GDM1 (cell line): Measurements from ENCODE around the gene ADARB1.

ENCODE experiments used
- DNase-seq: peaks from one replicate; lab custom pipeline; 2025; lab: John Stamatoyannopoulos, UW

The ADARB1 gene

DNA sequence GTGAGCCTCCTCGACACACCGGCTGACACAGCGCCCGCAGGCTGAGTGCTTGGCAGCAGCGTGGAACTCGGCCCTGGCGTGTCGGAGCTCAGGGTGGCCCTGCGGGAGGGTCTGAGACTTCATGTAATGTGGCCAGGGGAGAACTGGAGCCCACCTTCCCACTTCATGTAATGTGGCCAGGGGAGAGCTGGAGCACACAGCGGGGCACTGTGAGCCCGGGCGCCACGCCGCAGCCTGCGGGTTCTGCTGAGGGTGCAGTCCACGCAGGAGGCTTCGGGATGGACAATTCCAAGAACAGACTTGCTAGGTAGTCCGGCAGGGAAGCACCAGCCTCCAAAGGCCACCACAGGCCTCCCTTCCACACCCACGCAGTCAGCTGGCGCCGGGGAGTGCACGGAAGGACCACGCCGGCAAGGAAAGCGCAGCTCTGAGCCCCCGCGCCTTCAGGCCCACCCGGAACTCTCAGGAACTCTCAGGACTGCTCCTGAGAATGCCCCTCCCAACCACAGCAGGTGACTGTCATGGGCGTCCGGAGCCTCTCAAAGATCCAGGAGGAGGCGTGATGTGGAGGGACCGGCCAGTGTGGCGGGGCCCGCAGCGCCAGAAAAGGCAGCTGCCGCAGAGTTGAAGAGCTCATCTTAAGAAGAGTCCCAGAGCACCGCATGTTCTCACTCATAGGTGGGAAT is 19.3 kb upstream of the ADARB1 start:
- no peak for DNase-seq

DNA sequence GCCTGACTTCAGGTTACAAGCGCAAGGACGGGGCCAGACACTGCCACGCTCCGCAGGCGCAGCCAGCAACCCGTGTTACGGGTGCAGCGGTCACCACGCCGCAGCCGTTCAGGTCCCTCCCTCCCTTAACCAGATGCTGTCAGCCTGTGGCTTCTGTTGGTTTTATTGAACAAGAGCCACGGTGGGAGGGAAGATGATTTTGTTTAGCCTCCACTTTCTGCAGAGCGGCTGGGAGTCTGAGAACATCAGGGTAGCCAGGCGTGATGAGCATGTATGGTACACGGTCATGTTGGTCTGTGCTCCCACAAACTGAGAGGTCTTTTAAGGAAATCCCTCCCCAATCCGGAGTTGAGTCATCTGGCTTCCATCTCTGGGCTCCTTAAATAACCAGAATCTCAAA is 18.5 kb upstream of the ADARB1 start:
- DNase-seq: no peak

DNA sequence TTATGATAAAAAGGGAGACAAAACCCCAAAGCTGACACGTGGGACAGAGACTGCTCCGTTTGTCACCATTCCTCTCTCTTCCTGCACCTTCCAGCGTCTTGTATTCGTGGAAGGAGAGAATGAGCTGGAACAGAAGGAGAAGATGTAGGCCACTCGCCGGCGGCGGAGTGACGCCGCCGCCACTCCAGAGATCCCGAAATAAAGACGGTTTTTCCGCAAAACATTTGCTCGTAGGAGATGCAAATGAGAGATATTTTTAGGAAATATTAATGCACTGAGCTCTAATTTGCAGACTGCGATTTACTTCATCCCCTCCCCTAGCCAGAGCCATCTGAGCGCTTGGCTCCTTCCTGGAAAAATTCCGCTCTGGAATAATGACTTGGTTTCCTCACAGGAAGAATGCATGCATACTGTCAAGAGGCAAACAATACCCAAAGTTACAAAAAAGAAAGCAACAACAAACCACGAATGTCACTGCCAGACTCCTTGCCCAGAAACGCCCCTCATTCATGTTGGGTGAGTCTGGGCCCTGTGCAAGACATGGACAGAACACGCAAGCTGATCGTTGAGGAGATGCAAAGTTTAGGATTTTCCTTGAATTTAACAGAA is 18.0 kb upstream of the ADARB1 start:
- no peak for DNase-seq

DNA sequence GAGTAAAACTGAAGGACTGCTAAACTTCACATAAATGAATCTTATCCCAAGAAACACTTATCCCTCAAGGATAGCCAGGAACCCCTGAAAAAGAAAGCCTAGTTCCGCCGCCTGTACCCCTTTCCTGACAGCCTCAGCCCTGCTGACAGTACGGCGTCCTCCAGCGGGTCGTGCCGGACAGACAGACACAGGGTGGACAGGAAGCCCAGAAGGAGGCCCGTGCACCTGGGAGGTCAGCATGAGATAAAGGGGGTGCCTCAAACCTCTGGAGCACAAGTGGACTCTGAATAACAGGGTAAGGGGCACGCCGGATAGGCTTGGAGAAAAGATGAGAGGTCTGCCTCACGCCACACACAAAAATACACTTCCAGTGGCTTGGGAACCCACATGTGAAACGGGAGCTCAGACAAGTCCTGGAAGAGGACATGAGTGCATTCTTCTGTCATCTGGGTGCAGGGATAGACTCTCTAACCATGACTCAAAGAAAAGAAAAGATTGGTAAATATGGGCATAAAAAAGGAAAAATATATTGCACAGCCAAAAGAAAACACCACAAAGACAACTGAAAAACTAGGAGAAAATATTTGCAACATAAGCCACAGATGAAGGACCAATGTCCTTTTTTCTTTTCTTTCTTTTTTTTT is 17.3 kb upstream of the ADARB1 start:
- no peak for DNase-seq

DNA sequence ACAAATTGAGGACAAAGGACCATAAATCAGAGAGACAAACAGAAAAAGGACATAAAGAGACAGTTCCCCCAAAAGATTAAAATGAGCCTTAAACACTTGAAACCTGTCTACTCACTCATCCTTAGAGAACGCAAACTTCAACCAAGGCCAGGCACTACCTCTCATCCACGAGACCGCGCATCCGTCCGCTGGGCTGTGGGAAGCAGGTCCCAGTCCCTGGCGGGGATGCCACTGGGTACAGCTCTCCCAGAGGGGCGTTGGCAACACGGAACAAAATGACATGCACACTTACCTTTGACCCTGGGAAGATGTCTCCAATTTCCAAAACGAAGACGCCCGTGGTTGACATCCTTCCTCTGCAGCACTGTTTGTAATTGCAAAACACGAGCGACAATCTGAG is 16.5 kb upstream of the ADARB1 start:
- DNase-seq: no peak

DNA sequence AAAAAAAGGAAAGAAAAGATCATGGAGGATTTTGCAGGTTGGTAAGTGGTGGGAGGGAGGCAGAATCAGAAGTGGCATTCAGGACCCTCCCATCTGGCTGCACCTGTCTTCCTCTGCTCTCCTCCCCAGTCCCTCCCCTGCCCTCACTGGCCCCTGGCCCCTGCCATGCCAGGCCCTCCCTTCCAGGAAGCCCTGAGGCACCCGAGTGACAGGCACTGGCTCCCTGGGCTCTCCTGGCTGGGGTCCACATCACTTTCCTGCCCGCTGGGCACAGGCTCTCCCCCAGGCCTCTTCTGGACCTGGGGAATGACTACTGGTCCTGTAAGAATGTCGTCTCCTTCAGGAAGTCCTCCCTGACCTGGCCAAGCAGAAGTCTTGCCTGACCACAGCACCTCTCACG is 15.3 kb upstream of the ADARB1 start:
- DNase-seq: no peak

DNA sequence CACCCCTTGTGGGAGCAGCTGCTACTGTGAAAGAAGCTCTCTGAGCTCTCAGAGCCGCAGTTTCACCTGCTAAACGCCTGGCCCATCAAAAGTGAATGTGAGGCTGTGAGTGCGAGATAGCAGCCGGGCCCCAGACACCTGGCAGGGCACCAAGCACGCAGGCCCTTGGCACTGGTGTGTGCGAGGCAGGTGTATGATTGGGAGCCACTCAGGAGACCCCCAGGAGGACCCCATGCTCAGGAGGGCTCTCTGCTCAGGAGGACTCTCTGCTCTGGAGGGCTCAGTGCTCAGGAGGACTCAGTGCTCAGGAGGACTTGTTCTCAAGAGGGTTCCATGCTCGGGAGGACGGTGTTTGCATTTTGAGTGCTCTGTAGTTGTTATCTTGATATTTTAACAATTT is 14.3 kb upstream of the ADARB1 start:
- no peak for DNase-seq

DNA sequence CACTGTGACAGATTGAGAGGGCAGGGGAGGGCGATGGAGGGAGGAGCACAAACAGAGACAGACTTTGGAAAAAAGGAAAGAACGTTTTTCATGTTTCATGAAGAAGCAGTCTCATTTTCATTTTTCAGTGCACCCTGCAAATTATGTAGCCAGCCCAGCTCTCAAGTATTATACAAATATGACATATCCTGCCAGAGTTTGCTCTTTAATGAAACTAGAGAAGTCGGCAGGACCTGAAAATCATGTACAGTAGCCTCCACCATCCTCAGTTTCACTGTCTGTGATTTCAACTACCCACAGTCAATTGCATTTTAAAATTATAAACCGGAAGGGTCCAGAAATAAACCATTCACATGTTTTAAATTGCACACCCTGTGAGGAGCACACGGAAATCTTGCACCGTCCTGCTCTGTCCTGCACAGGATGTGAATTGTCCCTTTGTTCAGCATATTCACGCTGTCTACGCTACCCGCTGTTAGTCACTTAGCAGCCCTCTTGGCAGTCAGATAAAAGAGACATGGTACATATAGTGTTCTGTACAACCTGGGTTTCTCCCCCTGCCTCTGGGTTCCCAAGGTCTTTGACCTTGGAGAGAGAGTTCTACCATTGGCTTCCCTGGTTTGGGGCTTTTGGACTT is 13.6 kb upstream of the ADARB1 start:
- DNase-seq: no peak

DNA sequence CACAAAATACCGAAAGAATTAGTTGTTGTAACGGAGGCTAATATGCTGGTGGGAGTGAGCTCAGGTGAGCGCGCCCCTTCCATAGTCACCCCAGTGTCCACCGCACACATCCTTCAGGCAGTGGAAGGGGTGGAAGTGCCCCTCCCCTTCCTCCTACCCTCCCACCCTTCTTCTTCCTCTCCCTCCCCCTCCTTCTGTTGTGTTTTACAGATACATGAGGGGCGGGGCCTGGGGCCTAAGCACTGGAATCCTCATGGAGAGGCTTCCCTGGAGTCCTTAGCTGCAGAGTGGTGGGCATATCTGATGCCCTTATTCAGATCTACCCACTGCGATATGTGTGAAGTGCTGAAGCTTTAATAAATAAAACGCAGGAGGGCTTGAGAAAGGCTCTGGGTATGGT is 10.3 kb upstream of the ADARB1 start:
- DNase-seq: no peak

DNA sequence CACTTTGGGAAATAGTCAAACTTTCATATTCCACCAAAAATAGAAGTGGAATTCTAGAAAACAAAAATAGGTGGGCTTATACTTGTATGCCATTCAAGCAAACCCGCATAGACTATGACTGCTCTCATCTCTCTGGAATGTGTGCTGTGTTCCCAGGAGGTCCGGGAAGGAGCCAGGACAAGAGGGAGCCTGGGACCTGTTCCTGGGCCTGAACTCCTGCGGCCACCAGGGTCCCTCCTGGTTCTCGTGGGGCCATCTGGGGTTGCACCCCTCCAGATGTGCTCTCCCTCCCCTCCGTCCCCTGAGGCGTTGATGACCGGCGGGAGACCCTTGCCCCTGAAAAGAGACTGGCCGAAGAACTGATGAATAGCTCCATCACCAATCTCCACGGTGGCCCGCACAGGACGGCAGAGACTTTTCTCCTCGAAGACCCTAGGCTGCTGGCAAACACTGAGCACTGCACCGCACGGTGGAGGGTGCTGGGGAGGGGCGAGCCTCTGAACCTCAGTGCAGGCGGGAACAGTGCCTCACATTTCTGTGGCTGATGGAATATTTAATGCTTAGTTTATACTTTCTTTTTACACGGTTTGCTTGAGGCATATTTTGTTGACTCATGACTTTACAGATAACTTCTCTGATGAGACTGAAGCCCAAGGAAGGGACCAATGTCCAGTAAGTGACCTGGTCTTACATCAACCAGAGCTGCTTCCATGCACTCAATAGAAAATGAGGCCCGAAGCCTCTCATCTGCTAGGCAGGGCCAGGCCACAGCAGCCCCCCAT is 9.6 kb upstream of the ADARB1 start:
- DNase-seq: no peak

DNA sequence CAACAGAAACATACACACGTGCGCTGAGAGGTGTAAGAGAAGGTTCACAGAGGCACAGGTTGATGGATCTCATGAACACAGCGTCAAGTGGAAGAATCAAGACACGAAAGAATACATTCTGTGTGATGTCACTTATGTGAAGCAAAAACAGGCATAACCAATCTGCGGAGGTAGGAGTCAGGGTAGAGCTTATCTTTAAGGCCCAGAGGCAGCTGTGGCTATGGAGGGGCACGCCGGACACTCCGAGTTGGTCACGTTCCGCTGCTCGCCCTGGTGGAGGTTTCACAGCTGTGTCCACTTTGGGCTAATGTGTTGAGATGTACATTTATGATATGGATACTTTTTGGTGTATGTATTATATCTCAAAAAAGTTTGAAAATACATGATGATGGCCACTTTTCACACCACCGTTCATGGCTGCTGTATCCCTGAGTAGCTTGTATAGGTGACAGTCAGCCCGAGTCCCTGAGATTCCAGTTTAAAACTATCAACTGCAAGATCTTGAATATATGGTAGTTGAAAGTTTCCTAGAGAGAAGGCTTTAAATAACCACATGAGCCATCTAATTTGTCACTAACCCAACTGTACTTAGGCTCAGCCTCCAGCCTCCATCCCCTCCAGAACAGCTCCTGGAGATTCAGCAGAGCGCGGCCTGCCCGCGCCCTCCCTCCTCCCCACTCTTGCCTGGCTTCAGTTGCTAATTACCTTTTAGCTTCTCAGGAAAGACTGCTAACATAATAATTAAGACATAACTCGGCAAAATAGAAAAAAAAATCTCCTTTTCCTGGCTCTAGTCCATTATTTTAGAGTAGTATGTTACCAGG is 6.7 kb upstream of the ADARB1 start:
- DNase-seq: no peak

DNA sequence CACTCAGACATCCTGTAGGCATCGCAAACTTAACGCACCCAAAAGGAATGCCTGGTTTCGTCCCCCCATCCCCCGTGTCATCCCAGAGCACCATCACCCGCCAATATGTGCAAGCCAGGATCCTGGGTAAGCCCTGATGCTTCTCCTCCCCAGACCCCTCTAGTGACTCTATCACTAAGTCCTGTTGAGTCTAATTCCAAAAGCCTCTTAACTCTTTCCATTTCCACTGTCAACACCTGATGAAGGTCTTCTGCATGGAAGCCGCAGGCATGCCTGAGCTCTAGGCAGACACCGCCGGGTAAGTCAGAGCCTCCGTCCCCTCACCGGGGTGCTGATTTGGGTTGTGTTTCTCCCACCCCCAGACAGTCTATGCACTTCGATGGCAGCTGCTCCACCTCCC is 5.3 kb upstream of the ADARB1 start:
- no peak for DNase-seq

DNA sequence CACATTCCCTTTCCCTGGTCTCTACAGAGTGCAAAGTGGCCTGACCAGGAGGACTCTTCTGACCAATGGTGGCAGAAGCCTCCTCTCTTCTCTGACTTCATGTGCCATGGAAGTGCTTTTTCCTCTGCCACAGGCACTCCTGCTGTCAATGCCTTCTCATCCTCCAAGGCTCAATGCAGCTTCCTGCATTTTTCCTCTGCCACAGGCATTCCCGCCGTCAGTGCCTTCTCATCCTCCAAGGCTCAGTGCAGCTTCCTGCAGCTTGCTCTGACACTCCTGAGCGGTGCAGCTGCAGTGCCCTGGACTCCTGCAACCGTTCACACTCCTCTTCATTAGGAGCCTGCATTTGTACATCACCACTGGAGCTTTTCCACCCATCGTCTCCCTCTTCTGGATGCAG is 4.7 kb upstream of the ADARB1 start:
- no peak for DNase-seq

DNA sequence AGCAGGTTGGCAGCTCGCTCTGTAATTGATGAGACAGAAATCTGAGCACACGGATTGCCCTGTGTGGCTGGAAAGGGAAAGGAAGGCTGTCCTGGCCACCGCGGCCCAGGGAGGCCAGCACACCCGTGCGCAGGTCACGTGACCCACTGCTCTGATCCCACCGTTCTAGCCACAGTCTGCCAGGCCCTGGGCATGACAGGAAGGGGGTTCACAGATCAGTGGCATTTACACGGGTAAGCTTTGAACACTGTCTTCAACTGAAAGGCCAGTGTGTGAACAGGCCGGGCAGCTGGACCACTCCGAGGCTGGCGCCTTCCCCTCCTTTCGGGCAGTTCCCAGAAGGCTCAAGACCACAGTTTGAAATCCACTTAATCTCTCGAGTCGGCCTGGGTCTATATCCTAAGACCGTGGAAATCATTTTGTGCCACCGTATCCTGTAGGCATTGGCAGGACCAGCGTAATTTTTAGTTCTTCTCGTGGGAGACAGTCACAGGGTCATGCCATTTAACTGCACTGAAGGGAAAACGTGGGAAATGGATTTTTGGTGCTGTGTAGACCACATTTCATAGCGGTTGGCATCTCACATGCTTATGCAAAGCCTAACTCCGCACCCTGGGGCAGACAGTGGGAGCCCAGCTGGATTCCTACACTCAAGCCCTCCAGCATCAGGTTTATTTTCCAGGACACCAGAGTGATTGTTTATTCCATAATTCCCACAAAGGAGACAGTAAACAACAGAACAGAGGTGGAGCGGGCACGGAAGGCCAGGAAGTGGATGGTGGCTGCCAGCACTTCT is 3.1 kb upstream of the ADARB1 start:
- DNase-seq: no peak

DNA sequence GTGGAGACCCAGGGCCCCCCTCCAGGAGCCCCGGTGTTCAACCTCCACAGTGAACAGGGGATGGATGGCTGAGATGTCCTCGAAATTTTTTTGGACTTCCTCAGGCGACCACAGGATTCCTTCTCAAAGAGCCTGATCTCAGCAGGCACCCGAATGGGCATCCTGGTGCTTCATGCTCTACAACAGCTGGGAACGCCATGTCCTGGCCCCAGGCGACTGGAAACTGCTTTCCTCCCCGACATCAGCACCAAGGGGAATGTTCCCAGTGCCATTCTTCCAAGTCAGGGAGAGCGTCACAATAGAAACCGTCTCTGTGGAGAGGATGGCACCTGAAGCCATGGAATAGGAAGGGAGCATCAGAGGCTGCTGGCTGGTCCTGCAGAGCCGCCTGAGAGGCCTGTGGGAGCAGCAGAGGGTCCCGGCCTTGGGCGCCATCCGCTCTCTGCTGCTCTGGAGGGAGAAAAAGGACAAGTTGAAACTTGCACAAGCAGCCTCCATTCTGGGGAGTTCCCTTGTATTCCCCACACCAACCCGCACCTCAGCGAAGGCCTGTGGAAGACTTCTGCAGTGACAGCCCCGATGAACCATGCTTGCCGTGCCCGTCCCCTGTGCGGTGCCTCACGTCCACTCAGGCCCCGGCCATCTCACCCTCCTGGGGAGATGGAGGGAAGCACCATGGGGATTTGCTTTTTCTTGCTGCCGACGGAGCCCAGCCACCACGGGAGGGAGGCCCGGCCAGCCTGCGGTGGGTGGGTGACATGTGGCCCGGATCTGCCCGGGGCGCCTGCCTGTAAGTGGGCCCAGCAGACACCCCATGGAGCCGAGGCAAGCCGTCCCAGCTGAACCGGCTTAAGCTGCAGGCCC is 2.3 kb upstream of the ADARB1 start:
- no peak for DNase-seq

DNA sequence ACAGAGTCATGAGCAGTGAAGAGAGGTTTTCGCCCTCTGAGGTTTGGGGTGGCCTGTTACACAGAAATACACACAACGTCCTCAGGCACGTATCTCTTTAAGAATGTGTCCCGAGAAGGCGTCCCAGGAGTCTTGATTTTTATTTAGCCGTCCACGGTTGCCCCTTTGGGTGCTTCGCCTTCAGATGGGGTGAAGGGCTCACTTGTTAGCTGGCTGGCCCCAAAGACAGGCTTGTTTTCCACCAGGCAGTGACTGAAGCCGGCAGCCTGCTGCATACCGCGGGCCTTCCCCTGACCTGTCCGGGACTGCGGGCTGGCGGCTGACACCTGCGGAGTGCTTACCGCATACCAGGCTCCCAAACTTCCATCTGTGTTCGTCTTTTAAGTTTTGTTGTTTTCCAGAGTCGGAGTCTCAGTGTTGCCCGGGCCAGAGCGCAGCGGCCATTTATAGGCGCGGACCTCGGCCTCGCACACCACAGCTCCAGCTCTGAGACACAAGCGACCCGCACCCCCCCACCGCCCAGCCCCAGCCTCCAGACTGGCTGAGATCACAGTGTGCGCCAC is 1.6 kb upstream of the ADARB1 start:
- DNase-seq: no peak

DNA sequence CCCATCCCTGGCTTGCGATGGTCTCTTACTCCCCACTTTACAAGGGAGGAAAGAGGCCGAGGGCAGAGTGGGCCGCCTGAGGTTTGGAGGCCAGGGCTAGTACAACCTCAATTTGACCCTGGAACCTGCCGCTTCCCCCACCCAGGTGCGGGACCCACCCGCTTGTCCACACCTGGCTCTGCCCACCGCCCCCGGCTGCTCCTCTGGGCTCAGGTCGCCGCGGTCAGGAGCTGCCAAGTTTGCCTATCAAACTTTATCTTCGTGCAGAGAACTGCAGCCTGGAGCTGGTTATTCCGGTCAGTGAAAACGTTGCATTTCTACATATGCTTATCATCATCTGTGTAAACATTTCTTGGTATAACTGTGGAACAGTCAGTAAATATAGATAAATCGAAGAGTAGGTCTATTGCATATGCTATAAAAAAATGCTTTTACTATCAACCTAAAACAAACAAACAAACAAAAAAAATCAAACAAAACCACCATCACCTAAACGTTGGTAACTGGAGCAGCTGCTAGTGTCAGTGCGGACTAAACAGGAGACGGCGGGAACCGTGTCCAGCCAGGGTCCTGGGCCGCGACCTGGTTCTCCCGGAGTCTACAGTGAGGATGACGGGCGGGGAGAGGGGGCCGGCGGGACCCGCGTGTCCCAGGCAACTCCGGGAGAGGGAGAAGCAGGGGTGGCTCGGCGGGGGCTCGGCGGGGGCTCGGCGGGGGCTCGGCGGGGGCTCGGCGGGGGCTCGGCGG is 906 bp upstream of the ADARB1 start:
- DNase-seq: no peak

DNA sequence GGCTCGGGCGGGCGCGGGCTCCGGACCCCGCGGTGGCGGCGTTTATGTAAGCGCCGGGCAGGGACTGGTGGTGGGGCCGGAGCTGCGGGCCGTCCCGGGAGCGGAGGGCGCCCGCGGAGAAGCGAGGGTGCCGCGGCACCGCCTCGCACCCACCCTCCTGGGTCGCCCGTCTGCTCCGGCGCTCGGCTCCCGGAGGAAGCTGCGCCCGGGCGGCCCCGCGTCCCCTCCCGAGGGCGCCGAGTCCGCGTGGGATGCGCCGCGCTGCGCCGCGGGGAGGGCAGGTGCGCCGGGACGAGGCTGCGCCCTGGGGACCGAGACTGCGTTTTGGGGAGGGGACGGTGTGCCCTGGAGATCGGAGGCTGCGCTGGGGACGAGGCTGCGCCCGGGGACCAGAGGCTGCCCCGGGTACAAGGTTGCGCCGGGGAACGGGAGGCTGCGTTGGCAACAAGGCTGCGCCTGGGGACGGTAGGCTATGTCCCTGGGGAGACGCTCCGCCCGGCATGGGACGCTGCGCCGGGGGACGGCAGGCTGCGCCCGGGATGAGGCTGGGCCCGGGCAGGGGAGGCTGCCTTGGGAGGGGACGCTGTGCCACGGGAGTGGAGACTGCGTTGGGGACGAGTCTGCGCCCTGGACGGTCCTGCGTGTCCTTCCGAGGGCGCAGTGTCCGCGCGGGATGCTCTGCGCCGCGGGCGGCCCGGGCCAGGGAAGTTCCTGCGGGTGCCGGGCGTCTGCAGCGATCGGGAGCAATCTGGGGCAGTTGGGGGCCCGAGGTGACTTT is 627 bp downstream of the ADARB1 start:
- no peak for DNase-seq
